ENCODE measurements around the gene FCHSD2. TPM values are rescaled to one million over a fixed set of nuclear protein-coding genes. Genes with fewer than 3 reads are reported as not detected.
"Not testable (repeated sequence)": the region's sequence is repeated elsewhere in the genome, so short reads cannot be mapped to it uniquely, and the experiment has no call there.

FCHSD2 gene
- polyA plus RNA-seq, 3 donors = 14.5 to 43.5 (median 16.6) TPM

DNA sequence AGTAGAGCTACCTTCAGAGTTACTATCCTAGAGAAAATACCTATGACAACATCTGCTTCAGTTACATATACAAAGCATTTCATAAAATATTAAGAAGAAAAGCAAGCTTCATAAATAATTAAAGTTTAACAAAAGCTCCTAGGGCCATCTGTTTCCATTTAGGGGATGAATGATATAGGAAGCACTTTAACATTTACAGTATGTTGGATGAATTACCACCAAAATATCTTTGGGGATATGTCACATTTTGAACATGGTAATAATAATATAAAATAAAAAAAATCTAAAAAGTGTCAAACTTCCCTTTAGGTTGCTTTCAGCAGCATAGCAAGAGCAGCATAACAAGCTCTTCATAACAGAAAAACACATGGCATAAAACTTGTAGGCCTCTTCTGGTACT is 223.3 kb downstream of the FCHSD2 start:
- Mint-ChIP-seq H3K4me3 (no peak overlapping the region), H3K4me1 (no peaks in the 10 kb centered on the region), H3K27ac (no peak overlapping the region), H3K27me3 (ENCODE audit: low read depth in 3 of 3) (peaks cover 0 to 2% (median 0%) of the 10 kb centered on the region in 3 donors), H3K36me3 (peaks cover 46 to 61% of the 10 kb centered on the region in 2 donors), H3K9me3 (peaks cover 4 to 17% (median 8%) of the 10 kb centered on the region in 7 donors)
- TF ChIP-seq, protein P1, sequence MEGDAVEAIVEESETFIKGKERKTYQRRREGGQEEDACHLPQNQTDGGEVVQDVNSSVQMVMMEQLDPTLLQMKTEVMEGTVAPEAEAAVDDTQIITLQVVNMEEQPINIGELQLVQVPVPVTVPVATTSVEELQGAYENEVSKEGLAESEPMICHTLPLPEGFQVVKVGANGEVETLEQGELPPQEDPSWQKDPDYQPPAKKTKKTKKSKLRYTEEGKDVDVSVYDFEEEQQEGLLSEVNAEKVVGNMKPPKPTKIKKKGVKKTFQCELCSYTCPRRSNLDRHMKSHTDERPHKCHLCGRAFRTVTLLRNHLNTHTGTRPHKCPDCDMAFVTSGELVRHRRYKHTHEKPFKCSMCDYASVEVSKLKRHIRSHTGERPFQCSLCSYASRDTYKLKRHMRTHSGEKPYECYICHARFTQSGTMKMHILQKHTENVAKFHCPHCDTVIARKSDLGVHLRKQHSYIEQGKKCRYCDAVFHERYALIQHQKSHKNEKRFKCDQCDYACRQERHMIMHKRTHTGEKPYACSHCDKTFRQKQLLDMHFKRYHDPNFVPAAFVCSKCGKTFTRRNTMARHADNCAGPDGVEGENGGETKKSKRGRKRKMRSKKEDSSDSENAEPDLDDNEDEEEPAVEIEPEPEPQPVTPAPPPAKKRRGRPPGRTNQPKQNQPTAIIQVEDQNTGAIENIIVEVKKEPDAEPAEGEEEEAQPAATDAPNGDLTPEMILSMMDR (IDR thresholded peaks at IDR 0.05) = no peak
- H2AFZ ChIP-seq (ENCODE audit: insufficient read depth, low read depth, low read length, poor library complexity, severe bottlenecking) = no peak overlapping the region
- H3K4me3 ChIP-seq (replicated peaks in 1 of 3; ENCODE audit: low read depth in 2 of 3, low read length in 3 of 3) = no peak overlapping the region
- DNase-seq = no peak
- H3K79me2 ChIP-seq (ENCODE audit: insufficient read depth, low read length) = peaks cover 9% of the 10 kb centered on the region
- intact Hi-C loops (cut with micrococcal nuclease) = no loop called here
- peaks cover 0 to 2% of the 10 kb centered on the region in 2 donors for H3K9me3 ChIP-seq (replicated peaks in 1 of 2; ENCODE audit: control insufficient read depth in 1 of 2, insufficient read depth in 1 of 2, low read length in 2 of 2)
- no peak overlapping the region for H3K9ac ChIP-seq (ENCODE audit: insufficient read depth, low read length, poor library complexity, severe bottlenecking)
- no peak overlapping the region for H3K27ac ChIP-seq (ENCODE audit: low read depth in 1 of 2, low read length in 2 of 2)
- H3K27me3 ChIP-seq (ENCODE audit: control insufficient read depth in 2 of 2, insufficient read depth in 2 of 2, low read length in 2 of 2) = no peaks in the 10 kb centered on the region
- no peaks in the 10 kb centered on the region for H3K4me1 ChIP-seq (ENCODE audit: control insufficient read depth in 1 of 2, insufficient read depth in 2 of 2, low read length in 2 of 2)
- no peak overlapping the region for H3K4me2 ChIP-seq (replicated peaks; ENCODE audit: extremely low read depth, low read length, poor library complexity, severe bottlenecking)
- H4K20me1 ChIP-seq (ENCODE audit: insufficient read depth, low read length) = no peaks in the 10 kb centered on the region
- peaks cover 10 to 63% of the 10 kb centered on the region in 2 donors for H3K36me3 ChIP-seq (replicated peaks in 1 of 2; ENCODE audit: control insufficient read depth in 1 of 2, insufficient read depth in 2 of 2, low read length in 2 of 2)

- peaks cover 60 to 83% of the 10 kb centered on the region in 2 donors for H3K36me3 Mint-ChIP-seq
- H3K4me1 Mint-ChIP-seq = peaks cover 3% of the 10 kb centered on the region
- H3K27ac Mint-ChIP-seq = no peak overlapping the region
- Histone ChIP-seq H3K79me2 (ENCODE audit: insufficient read depth, low read length) (peaks cover 3% of the 10 kb centered on the region), H3K9ac (ENCODE audit: insufficient read depth, low read length, poor library complexity, severe bottlenecking) (no peak overlapping the region), H3K4me3 (replicated peaks in 1 of 3; ENCODE audit: low read depth in 2 of 3, low read length in 3 of 3) (no peak overlapping the region), H3K4me1 (ENCODE audit: control insufficient read depth in 1 of 2, insufficient read depth in 2 of 2, low read length in 2 of 2) (no peaks in the 10 kb centered on the region), H2AFZ (ENCODE audit: insufficient read depth, low read depth, low read length, poor library complexity, severe bottlenecking) (no peak overlapping the region), H3K27me3 (ENCODE audit: control insufficient read depth in 2 of 2, insufficient read depth in 2 of 2, low read length in 2 of 2) (no peaks in the 10 kb centered on the region), H4K20me1 (ENCODE audit: insufficient read depth, low read length) (no peaks in the 10 kb centered on the region), H3K9me3 (replicated peaks in 1 of 2; ENCODE audit: control insufficient read depth in 1 of 2, insufficient read depth in 1 of 2, low read length in 2 of 2) (peaks cover 31% of the 10 kb centered on the region in 2 donors), H3K36me3 (replicated peaks in 1 of 2; ENCODE audit: control insufficient read depth in 1 of 2, insufficient read depth in 2 of 2, low read length in 2 of 2) (peaks cover 6 to 44% of the 10 kb centered on the region in 2 donors), H3K27ac (ENCODE audit: low read depth in 1 of 2, low read length in 2 of 2) (no peak overlapping the region), H3K4me2 (replicated peaks; ENCODE audit: extremely low read depth, low read length, poor library complexity, severe bottlenecking) (no peak overlapping the region)
- TF ChIP-seq, protein P1 (IDR thresholded peaks at IDR 0.05) = no peak
- peaks cover 43 to 69% (median 51%) of the 10 kb centered on the region in 7 donors for H3K9me3 Mint-ChIP-seq
- intact Hi-C loops (cut with micrococcal nuclease) = no loop called here
- DNase-seq = no peak
- no CpG with 5 or more reads among the region's 1 CpG for WGBS (ENCODE audit: insufficient coverage)
- no peak overlapping the region for H3K4me3 Mint-ChIP-seq
- peaks cover 0 to 2% (median 0%) of the 10 kb centered on the region in 3 donors for H3K27me3 Mint-ChIP-seq (ENCODE audit: low read depth in 3 of 3)
Observed at GRCh38 chr11:72912253-72912652, 229.9 kb downstream of the FCHSD2 start.

GRCh38 chr11:72909558-72910388 is 232.3 kb downstream of the FCHSD2 start:
- peaks cover 44 to 62% of the 10 kb centered on the region in 2 donors for H3K36me3 Mint-ChIP-seq
- peaks cover 43 to 72% (median 54%) of the 10 kb centered on the region in 7 donors for H3K9me3 Mint-ChIP-seq
- H3K27ac Mint-ChIP-seq = peak overlapping the region in 2 of 7 donors; percentile 31 to 46

More at GRCh38 chr11:72909558-72910388, 232.3 kb downstream of the FCHSD2 start:
- H2AFZ ChIP-seq (ENCODE audit: insufficient read depth, low read depth, low read length, poor library complexity, severe bottlenecking); H3K4me3 Mint-ChIP-seq; intact Hi-C loops (cut with micrococcal nuclease); H3K79me2 ChIP-seq (ENCODE audit: insufficient read depth, low read length); H3K4me1 ChIP-seq (ENCODE audit: control insufficient read depth in 1 of 2, insufficient read depth in 2 of 2, low read length in 2 of 2); DNase-seq; H3K27me3 Mint-ChIP-seq (ENCODE audit: low read depth in 3 of 3); H3K27ac ChIP-seq (ENCODE audit: low read depth in 1 of 2, low read length in 2 of 2); H3K4me3 ChIP-seq (replicated peaks in 1 of 3; ENCODE audit: low read depth in 2 of 3, low read length in 3 of 3); H3K4me2 ChIP-seq (replicated peaks; ENCODE audit: extremely low read depth, low read length, poor library complexity, severe bottlenecking); H3K27me3 ChIP-seq (ENCODE audit: control insufficient read depth in 2 of 2, insufficient read depth in 2 of 2, low read length in 2 of 2); H4K20me1 ChIP-seq (ENCODE audit: insufficient read depth, low read length); H3K9ac ChIP-seq (ENCODE audit: insufficient read depth, low read length, poor library complexity, severe bottlenecking): not testable (repeated sequence)
- over 99% methylated on average over 16 of the region's 42 CpGs for WGBS (ENCODE audit: insufficient coverage)
- Histone ChIP-seq H3K9me3 (replicated peaks in 1 of 2; ENCODE audit: control insufficient read depth in 1 of 2, insufficient read depth in 1 of 2, low read length in 2 of 2) (peaks cover 31% of the 10 kb centered on the region in 2 donors), H3K36me3 (replicated peaks in 1 of 2; ENCODE audit: control insufficient read depth in 1 of 2, insufficient read depth in 2 of 2, low read length in 2 of 2) (peaks cover 6 to 20% of the 10 kb centered on the region in 2 donors)
- H3K4me1 Mint-ChIP-seq = peaks cover 13% of the 10 kb centered on the region

Data from CD14-positive monocyte (primary cell).